NCI-H2081 (cell line): Measurements from ENCODE around the gene CENPVL2.
"Not testable (repeated sequence)": the region's sequence is repeated elsewhere in the genome, so short reads cannot be mapped to it uniquely, and the experiment has no call there.

ENCODE experiments used
- DNase-seq, 2 experiments: peaks; one replicate each; lab custom pipeline; 2025; lab: John Stamatoyannopoulos, UW

Gene CENPVL2

GRCh38 chrX:51682720-51683062 is at the start of gene CENPVL2:
TSS of gene CENPVL2 (minus strand) at chrX:51682831. CDS start at chrX:51682831, 0 bp downstream.
- DNase-seq, result not testable (repeated sequence)

- no peak for DNase-seq
Observed at GRCh38 chrX:51728202-51728601, 45.6 kb upstream of the CENPVL2 start.

GRCh38 chrX:51712943-51713647 is 30.5 kb upstream of the CENPVL2 start:
- DNase-seq, result not testable (repeated sequence)

- DNase-seq, result not testable (repeated sequence)
Observed at GRCh38 chrX:51710277-51711164, 27.9 kb upstream of the CENPVL2 start, which contains the start of gene CENPVL1. TSS of gene CENPVL1 (plus strand) at chrX:51710512. CDS start at chrX:51710512, 0 bp downstream.

GRCh38 chrX:51697397-51697796 is 14.8 kb upstream of the CENPVL2 start:
- DNase-seq, result no peak

GRCh38 chrX:51694254-51694653 is 11.6 kb upstream of the CENPVL2 start:
- DNase-seq, result no peak

- DNase-seq, result not testable (repeated sequence)
Observed at GRCh38 chrX:51681808-51682719, 567 bp downstream of the CENPVL2 start.

GRCh38 chrX:51679689-51680433 is 2.8 kb downstream of the CENPVL2 start:
- not testable (repeated sequence) for DNase-seq

GRCh38 chrX:51665981-51666380 is 16.6 kb downstream of the CENPVL2 start:
- DNase-seq, result no peak

GRCh38 chrX:51643377-51643776 is 39.3 kb downstream of the CENPVL2 start:
- DNase-seq, result no peak

GRCh38 chrX:51641421-51642021 is 41.1 kb downstream of the CENPVL2 start:
- peak; percentile 3 to 44 for DNase-seq

GRCh38 chrX:51636511-51636910 is 46.1 kb downstream of the CENPVL2 start:
- DNase-seq, result not testable (repeated sequence)
